HG03045 (cell line): ENCODE measurements around the gene RMDN3.

ENCODE experiments used
- ATAC-seq: cut with Tn5 transposase; IDR thresholded peaks from one replicate; pipeline ENCODE4 v1.9.1; 2021; ENCODE audit warnings: mild to moderate bottlenecking, moderate library complexity; ENCODE audit not compliant: unreplicated experiment

Gene RMDN3

DNA sequence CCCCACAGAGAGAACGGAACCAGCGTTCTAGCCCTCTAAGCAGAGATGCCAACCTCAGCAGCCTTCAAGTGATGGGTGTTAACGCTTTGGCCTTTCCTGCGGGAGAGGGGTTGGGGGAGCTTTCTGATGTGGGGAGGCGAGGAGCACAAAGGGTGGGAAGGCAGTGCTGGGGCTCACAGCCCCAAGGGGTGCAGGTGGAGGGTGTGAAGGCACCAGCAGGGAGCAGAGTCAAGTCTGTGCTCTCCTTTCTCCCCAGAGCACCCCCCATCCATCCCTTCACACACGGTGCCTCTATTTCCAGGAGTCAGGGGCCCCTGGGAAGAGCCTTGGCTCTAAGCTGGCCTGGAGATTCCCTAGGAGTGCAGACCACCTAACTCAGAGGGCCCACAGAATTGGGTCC, 18.8 kb upstream of the RMDN3 start:
- ATAC-seq: no peak

DNA sequence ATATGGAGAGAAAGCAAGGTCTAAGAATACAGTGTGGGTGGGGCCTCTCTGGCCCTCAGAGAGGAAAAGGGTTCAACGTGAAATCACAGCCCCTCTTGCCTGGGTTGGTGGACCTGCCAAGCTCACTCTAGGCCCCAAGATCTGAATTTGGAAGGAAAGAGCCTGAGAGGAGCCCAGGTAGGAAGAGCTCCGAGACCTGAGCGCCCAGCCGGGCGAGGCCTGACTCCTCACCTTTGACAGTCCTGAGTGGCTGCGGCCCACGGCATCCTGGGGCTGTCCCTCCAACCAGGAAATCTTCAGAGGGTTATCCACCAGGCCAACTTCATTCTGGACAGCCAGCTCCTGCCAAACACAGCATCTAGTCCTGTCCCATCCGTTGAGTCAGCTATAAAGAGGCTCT, 18.4 kb upstream of the RMDN3 start:
- no peak for ATAC-seq

DNA sequence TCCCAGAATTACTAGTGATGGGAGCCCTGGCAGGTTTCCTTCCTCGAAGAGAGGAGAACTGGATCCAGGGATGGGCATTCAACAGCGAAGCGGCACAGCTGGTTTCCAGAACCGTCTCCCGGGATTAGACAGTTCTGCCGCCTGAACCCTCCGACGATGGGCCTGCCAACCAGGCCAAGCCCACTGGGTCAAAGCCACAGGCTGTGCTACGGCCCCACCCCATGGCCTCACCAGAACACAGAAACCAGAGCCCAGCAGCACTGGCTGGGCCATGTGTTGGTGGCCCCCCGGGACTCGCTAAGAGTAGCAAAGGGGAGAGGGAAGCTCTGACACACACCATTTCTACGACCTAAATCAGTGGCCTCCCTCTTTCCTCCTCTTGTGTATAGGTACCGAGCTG, 17.0 kb upstream of the RMDN3 start:
- ATAC-seq: no peak

DNA sequence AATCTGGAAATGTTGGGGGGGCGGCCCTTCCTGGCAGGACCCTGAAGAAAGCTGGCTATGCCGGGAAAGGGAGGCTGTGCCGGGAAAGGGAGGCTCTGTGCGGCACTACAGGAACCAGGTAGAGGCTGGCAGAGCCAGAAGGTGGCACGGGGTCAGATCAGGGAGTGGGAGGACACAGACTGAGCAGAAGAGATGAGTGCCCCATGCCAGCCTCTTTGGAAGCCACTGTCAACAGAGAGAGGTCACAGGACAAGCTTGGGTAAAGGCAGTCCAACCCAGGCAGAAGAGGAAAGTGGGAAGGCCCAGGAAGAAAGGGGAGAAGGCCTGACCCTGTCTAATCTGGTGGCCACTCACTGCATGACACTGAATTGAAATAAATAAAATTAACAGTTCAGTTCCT, 16.2 kb upstream of the RMDN3 start:
- ATAC-seq: no peak

DNA sequence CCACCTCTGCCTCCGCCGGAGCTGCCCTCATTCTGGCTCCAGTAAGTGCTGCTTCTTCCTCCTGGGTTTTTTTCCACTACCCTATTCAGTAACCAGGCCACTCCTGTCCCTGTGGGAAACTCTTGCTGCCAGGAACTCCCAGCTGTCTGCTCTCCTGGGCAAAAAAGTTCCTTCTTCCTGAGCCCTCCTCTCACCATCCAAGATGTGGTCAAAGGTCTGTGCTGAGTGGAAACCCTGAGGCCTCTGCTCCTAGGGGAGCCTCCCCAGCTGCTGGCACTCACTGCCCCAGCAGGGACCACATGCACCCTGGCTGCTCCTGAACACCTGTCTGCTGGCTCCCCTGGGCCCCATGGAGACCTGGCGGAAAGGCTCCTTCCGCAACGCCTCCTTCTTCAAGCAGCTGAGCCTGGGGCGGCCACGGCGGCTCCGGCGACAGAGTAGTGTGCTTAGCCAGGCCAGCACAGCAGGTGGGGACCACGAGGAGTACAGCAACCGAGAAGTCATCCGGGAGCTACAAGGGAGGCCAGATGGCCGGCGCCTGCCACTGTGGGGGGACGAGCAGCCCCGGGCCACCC, 15.2 kb upstream of the RMDN3 start:
- no peak for ATAC-seq

DNA sequence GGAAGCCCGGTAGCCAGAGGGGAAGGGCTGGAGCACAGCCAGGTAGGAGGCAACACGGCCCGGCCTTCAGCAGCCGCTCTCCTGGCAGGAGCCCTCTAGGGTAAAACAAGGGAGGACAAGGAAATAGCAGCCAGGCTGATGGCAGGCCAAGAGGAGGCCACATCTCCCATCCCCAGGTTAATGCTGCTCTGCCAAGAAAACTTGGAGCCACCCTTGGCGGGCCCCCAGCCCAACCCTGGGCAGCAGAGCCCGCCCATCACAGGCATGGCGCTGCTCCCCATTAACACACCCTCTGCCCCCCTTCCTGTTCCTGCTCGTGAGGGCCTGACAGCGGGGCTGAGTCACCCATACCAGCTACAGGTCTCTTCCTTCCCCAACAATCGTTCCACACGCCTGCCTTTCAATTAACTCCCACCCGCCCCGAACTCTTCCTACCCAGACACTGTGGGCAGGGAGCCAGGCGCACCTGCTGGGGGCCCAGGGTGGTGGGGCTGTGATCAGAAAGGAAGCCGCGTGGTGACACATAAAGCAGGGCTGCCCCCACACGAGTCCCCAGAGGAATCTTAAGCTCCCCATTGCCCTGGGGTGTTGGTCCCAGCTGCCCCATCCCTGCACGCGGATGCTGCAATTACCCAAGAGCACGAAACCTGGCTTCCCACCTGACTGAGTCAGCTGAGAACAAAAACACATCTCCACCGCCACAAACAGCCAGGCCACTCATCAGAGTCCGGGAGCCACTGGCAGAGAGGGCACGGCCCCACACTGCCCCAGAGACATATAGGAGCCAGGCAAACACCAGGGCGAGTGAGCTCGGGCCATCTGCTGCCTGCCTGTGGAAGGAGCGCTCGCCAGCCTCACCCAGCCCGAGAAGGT, 14.5 kb upstream of the RMDN3 start, which contains the start of gene C15orf62:
C15orf62 (plus strand) TSS at position 707 of the 873 bp plus-strand sequence. CDS start 516 bp downstream, outside the sequence.
- peak; percentile 26 for ATAC-seq

DNA sequence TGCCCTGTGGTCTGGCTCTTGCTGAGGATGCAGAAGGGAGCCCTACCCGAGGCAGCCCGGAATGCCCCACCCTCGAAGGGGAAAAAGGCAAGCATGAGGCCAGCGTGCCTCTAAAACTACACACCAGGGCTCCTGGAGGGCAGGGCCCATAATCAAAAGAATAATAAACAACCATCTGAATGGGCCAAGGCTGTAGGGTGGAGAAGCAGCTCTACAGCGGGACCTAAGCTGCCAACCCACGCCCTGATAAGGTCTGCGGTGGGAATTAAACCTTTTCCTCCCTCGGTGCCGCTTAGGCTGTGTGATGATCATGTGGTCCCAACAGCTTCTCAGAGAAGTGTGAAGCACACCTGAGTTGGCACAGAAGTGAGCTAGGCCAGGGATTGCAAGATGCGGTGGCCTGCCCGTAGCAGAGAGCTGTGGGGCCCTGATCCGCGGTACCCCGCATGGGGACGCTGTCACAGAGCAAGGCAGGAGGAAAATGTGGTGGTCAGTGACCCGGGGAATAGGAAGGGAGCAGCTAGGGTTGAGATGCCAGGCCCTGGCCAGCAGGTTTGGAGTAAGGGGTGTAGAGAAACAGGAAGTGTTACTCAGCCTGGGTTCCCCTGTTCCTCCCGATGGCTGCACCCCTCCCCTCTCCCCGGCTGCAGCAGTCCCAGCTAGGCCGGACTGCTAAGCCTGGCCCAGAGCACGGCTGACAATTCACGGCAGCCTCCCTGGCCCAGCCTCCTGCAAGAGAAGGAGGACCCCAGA, 13.6 kb upstream of the RMDN3 start:
- no peak for ATAC-seq

DNA sequence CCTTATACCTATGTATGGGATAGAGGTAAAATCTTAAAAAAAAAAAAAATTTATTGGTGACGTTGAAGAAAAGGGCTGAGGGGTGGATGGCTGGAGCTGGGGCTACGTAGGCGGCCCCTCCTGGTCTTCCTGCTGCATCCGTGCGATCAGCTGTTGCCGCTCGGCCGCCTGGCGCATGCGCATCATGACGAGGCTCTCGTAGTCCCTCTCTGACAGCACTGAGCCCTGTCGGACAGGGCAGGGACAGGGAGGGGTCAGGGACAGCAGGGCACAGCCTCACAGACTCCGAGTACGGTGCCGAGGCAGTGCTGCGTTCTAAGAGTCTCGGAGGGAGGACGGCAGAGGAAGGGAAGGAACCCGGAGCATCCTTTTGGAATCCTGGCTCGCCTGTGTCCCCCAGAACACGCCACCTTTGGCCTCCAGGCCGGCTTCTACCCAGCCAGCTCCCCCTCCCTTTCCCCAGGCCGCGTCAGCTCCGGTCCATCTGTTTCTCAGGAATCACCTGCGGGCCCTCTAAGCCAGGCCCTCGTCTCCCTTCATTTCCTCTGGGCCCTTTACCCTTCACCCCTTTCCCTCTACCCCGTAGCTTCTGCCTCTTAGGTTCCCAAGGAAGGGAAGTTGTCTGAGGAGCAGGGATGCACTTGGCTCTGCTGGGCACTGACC, 12.9 kb upstream of the RMDN3 start:
- ATAC-seq: no peak

DNA sequence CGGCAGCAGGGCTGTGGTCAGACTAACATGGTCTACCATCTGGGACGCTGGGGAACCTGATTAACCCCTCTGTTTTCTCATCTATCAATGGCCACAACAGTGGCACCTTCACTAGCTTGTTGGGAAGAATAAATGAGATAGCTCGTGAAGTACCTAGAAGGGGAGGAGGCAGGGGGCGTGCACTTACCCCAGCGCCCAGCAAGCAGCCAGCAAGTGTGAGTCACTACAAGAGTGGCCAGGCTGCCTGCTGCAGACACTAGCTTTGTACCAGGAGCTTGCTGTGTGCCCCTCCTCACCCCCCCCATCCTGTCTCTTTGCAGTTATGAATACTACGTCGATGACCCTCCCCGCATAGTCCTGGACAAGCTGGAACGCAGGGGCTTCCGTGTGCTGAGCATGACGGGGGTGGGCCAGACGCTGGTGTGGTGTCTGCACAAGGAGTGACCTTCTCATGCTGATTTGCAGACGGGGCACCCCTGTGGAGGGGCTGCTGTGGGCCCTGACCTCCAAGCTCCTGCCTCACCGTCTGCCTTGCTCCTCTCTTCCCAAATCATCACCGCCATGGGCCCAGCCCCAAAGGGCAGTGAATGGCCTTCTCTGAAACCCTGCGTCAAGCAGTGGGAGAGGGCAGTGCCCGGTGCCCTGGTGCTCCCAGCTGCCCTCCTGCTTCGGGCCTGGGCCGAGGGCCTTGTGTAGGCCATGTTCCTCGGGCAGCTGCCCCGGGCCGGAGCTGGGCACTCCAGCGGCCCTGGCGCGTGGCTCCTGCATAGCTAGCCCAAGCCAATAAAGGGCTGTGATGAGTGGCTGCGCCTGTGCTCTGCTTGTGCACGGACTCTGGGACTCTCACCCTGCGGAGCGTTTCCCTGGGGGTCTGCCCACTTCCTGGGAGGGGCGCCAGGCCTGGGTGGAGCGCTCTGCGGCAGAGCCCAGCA, 12.1 kb upstream of the RMDN3 start:
- no peak for ATAC-seq

DNA sequence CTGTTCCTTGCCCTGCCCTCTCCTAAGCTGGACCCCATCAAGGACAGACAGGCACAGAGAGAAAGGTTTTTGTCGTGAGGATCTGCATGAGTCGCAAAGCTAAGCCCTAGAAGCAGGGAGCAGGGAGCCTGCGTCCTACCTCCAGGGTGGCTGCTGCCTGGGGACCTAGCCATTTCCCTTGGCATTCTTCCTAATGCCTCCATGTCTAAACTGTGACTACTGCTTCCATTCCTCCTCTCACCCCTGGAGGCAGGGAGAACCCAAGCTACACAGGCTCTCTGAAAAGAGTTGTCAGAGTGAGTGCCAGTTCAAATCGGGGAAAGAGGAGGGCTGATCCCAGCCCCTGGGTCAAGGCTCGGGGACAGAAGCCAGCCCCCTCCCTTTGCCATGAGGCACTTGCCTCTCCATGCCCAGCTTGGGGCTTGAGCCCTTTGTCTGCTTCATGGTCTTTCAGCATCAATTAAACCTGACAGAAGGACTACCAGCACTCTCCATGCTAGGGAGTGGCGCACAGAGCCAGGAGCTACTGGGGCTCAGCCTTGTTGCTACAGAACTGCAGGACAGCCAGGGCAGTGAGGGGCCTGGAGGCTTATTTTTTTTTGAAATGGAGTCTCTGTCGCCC, 11.3 kb upstream of the RMDN3 start:
- ATAC-seq: no peak

DNA sequence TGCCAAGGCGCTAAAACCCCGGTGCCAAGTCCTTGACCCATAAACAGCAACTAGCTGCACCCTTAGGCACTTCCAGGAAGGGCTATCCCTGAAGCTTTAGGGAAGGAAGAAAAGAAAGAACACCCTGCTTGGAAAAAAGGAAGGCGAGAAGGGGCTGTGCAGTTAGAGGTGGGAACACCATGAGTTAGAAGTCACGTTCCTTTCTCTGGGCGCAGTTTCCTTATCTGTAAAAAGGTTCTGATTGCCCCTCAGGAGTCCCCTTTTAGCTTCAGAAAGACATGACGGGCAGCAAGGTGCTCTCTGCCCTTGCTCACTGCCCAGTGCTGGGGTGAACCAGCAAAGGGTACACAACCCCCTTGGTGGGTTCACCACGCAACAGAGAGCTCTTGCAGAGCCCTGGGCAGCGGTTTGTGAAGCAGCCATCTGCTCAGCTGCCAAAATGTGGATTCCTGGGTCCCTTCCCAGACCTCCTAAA, 9.6 kb upstream of the RMDN3 start:
- no peak for ATAC-seq

DNA sequence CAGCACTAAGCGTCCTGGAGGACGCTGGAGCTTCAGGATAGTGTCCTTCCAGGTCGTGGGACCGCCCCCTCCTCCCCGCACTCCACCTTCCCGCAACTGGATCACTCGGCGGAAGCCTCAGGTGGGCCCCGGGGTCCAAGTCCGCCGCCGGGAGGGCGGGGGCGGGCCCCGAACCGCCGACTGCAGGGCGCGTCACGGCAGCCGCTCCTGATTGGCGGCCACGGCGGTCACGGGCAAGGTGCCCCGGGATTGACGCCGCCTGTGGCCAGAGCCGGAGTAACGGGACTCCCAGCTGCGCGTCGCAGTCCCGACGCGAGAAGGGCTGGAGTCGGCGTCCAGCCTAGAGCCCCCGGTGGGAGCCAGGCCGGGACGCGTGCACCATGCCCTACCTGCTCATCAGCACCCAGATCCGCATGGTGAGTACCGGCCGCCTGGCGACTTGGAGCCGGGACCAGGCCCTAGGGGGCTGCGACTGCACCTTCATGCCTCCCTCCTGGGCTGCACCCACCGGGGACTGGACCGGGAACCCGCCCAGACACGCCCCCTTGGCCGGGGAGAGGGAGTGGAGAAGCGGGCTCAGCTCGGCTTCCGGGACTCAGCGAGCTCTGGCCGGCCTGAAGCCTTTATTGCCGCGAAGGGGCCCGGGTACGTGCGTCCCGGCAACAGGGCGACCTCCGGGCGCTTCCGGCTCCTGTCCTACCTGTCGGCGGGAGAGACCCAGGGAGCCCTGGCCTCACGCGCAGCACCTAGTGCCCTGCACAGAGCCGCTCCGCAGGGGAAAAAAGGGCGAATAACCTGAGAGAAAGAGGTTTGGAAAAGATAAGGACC, 9.0 kb upstream of the RMDN3 start, which contains the start of gene GCHFR:
GCHFR (plus strand) TSS at position 268 of the 828 bp plus-strand sequence; CDS start at position 381, 113 bp downstream.
- peak; percentile 42 for ATAC-seq

DNA sequence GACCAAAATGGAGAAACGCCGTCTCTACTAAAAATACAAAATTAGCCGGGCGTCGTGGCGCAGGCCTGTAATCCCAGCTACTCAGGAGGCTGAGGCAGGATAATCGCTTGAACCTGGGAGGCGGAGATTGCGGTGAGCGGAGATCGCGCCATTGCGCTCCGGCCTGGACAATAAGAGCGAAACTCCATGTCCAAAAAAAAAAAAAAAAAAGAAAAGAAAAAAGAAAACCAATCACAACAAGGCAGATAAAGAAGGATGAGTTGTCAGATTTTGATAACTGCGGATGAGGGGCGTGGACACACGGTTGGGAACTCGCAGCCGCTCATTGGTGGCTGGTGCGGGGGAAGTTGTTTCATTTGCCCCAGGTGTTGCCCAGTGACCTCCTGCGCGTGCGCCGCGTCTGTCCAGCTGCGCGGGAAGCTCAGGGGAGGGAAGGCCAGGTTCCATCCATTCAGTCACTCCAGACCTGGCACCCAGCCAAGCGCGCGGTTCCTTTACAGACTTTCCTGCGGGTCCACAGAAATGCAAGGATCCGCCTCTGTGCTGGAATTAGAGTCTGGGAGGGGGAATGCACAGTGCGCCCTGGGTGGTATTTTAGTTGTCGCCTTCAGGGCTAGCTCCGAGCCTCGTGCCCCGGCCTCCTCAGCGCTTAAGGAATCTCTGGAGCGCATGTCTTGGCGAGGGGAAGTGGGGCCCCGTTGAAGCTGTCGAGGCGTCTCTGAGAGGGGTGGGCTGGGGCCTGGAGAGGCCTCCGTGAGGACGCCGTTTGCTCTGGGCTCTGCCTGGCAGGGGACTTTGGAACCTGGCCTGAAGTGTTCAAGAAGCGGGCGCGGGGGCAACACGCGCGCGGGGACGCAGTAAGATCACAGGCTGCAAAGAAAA, 8.1 kb upstream of the RMDN3 start:
- ATAC-seq: no peak

DNA sequence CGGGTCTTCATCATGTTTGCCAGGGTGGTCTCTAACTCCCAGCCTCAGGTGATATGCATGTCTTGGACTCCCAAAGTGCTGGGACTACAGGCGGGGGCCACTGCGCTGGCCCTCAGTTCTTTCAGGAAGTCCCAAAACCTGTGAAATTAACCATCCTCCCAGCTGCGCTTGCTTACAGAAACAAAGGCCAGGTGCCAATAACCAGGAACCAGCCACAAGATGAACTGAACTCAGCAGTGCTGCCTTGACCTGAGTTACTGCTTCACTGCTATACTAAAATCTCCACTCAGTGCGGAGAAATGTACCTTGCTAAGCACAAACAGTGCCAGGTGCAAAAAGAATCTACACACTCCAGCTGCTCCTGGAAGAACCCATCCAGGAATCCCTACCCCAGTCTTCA, 4.9 kb upstream of the RMDN3 start:
- ATAC-seq: no peak

DNA sequence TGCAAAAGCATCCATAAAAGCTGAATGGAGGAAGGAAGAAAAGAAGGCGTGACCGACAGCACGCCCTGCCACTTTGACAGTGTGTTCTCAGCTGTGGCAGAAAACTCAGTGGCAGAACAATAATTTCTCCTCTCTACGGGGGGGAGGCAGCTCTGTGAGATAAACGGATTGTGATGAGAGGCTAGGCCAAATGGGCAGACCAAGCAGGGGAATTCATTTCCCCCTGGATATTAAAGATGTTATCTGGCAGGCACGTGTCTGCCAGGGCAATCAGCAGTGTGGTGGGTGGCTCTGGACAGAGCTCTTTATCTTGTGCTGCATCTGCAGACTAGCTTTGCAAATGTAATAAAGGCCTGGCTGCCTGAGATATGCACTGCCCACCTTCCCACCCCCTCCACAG, 1.9 kb upstream of the RMDN3 start:
- no peak for ATAC-seq

DNA sequence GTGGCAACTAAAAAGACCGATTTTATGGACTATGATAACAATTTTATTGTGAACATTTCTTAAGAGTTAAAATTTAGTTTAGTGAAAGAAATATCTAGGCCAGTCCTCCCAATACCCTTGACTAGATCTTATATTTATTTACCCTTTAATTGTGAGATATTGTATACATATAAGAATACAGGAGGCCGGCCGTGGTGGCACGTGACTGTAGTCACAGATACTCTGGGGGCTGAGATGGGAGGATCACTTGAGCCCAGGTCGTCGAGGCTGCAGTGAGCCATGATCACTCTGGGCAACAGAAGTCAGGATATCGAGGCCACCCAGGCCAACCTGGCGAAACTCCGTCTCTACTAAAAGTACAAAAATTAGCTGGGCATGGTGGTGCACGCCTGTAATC, 756 bp upstream of the RMDN3 start:
- no peak for ATAC-seq

DNA sequence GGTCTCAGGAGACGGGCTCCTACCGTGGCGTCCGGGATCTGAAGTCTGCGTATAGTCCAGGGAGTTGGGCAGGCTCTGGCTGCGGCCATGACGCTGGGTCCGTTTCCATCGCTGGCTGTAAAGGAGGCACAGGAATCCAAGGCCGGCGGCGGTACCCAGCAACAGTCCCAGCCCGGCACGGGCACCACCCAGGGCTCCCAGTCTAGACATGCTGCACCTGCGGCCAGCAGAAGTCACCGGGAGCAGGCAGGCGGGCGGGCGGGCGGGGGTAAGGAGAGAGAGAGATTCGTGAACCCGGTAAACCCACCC, 526 bp downstream of the RMDN3 start:
- ATAC-seq: no peak

DNA sequence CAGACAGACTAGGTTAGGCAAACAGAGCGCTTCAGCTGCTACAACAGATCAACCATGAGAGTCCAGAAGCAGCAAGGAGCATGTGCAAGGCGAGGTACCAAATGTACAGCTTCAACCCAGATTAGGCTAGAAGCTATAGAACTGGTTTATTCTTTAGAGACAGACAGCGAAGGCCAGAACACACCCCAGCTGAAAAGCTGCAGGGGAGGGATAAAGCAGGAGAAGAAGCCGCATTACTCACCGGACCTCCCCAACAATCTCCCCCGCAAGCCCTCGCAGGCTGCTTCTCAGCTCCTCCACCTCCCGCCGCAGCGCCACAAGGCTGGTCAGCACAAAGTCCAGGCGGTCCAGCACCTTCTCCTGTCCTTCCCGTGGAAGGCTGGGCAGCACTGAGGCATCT, 3.3 kb downstream of the RMDN3 start:
- ATAC-seq: no peak
